Mammary epithelial cell (primary cell): ENCODE data around the gene HOXB1.

Experiments
- EZH2 ChIP-seq: IDR thresholded peaks from 2 replicates; pipeline ENCODE4 v1.6.1; 2012; ENCODE audit warnings: low read length, inconsistent platforms, borderline replicate concordance
- TF ChIP-seq, protein P1 (sequence below), 2 donors: IDR thresholded peaks in 1 of 2; conservative IDR thresholded peaks in 1 of 2; 2 replicates each; pipeline ENCODE4 v1.5.1; 2011 to 2012; ENCODE audit warnings: inconsistent platforms in 2 of 2, low read length in 2 of 2, mild to moderate bottlenecking in 2 of 2, control low read depth in 1 of 2, low read depth in 1 of 2; ENCODE audit not compliant: insufficient read depth in 1 of 2; ENCODE audit errors: extremely low read depth in 1 of 2

DNA sequence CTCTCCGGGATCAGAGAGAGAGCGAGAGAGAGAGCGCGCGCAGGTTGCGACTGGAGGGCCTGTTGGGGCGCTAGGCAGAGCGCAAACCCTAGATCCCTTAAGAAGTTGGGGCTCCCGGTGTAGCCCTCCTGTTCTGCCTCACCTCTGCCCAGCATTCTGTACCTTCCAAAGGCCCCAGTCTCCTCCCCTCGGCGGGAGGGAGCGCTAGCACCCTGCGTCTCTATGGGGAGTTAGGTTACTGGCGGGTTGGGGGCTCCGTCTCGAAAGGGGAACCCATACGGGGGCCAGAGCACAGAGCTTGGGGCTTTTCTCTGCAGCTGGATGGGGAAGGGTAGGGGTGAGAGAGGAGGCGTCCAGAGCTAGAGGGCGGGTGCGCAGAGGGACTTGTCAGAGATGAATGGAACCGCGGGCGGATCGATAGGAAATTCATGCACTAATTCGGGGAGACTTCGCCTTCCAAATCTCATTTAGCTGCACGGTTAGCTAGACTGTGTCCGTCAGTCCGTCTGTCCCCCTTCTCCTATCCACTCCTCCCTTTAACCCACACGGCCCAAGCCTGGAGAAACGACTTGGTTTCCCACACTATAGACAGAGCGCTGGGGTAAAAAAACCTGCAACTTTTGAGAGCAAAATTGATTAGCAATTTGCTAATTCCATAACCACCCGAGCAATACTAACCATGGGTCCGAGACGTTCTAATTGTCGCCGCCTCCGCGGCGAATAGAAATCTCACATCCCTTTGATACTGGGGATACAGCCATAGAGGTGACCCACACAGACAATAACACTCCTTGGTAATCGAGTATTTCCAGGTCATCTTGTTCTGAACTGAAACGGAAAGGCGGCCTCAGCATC lies 48.0 kb upstream of the HOXB1 start:
- no peak for TF ChIP-seq EZH2
- TF ChIP-seq, protein P1, sequence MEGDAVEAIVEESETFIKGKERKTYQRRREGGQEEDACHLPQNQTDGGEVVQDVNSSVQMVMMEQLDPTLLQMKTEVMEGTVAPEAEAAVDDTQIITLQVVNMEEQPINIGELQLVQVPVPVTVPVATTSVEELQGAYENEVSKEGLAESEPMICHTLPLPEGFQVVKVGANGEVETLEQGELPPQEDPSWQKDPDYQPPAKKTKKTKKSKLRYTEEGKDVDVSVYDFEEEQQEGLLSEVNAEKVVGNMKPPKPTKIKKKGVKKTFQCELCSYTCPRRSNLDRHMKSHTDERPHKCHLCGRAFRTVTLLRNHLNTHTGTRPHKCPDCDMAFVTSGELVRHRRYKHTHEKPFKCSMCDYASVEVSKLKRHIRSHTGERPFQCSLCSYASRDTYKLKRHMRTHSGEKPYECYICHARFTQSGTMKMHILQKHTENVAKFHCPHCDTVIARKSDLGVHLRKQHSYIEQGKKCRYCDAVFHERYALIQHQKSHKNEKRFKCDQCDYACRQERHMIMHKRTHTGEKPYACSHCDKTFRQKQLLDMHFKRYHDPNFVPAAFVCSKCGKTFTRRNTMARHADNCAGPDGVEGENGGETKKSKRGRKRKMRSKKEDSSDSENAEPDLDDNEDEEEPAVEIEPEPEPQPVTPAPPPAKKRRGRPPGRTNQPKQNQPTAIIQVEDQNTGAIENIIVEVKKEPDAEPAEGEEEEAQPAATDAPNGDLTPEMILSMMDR (conservative IDR thresholded peaks at IDR 0.05 in 1 of 2, IDR thresholded peaks at IDR 0.05 in 1 of 2; ENCODE audit: extremely low read depth in 1 of 2, insufficient read depth in 1 of 2, low read depth in 1 of 2, low read length in 2 of 2) = no peak
